Mononuclear cell (primary cell): ENCODE measurements around the gene NEURL1B. TPM values are rescaled to one million over a fixed set of nuclear protein-coding genes. Genes with fewer than 3 reads are reported as not detected.

ENCODE experiments used
- H3K27me3 ChIP-seq: 2 replicates; pipeline ENCODE4 v1.6.0; 2011; ENCODE audit warnings: low read length, control low read depth; ENCODE audit not compliant: insufficient read depth
- H3K4me1 ChIP-seq: 2 replicates; pipeline ENCODE4 v1.5.1; 2011; ENCODE audit warnings: mild to moderate bottlenecking, low read length, control low read depth; ENCODE audit not compliant: insufficient read depth
- H3K4me3 ChIP-seq: 2 replicates; pipeline ENCODE4 v1.5.1; 2011; ENCODE audit warnings: mild to moderate bottlenecking, low read length, moderate library complexity
- H3K9me3 ChIP-seq: 2 replicates; pipeline ENCODE4 v1.5.1; 2011; ENCODE audit warnings: low read depth, mild to moderate bottlenecking, control low read depth, low read length
- total RNA-seq: library from RNA; depleted of rRNA; stranded (reverse); fragments of >200 nt; gene quantifications from one replicate; pipeline ENCODE4 v1.2.3, GENCODE V29; 2012

Gene NEURL1B
- total RNA-seq, 1 donor: 0.10 TPM

GRCh38 chr5:172602783-172603231 lies 38.3 kb upstream of the NEURL1B start:
- no peaks in the 10 kb centered on the region for H3K9me3 ChIP-seq
- peaks cover 4% of the 10 kb centered on the region for H3K27me3 ChIP-seq
- H3K4me1 ChIP-seq: no peaks in the 10 kb centered on the region
- H3K4me3 ChIP-seq: no peak overlapping the region

- Histone ChIP-seq H3K4me3 (no peak overlapping the region), H3K9me3 (no peaks in the 10 kb centered on the region), H3K4me1 (no peaks in the 10 kb centered on the region), H3K27me3 (peaks cover 4% of the 10 kb centered on the region)
Observed at GRCh38 chr5:172603251-172603806, 37.7 kb upstream of the NEURL1B start.

- Histone ChIP-seq H3K4me3 (no peak overlapping the region), H3K9me3 (no peaks in the 10 kb centered on the region), H3K27me3 (peaks cover 4% of the 10 kb centered on the region), H3K4me1 (no peaks in the 10 kb centered on the region)
Observed at GRCh38 chr5:172605466-172605865, 35.6 kb upstream of the NEURL1B start.

GRCh38 chr5:172606156-172606785 lies 34.8 kb upstream of the NEURL1B start:
- no peak overlapping the region for H3K4me3 ChIP-seq
- H3K4me1 ChIP-seq: no peaks in the 10 kb centered on the region
- peaks cover 4% of the 10 kb centered on the region for H3K27me3 ChIP-seq
- no peaks in the 10 kb centered on the region for H3K9me3 ChIP-seq

- Histone ChIP-seq H3K4me3 (no peak overlapping the region), H3K9me3 (no peaks in the 10 kb centered on the region), H3K27me3 (peaks cover 4% of the 10 kb centered on the region), H3K4me1 (no peaks in the 10 kb centered on the region)
Observed at GRCh38 chr5:172607213-172607793, 33.8 kb upstream of the NEURL1B start.

GRCh38 chr5:172608773-172609172 lies 32.3 kb upstream of the NEURL1B start:
- Histone ChIP-seq H3K4me1 (no peaks in the 10 kb centered on the region), H3K27me3 (peaks cover 4% of the 10 kb centered on the region), H3K9me3 (no peaks in the 10 kb centered on the region), H3K4me3 (no peak overlapping the region)

- Histone ChIP-seq H3K27me3 (peaks cover 4% of the 10 kb centered on the region), H3K9me3 (no peaks in the 10 kb centered on the region), H3K4me3 (no peak overlapping the region), H3K4me1 (no peaks in the 10 kb centered on the region)
Observed at GRCh38 chr5:172610643-172611042, 30.4 kb upstream of the NEURL1B start.

- Histone ChIP-seq H3K27me3 (no peaks in the 10 kb centered on the region), H3K4me3 (no peak overlapping the region), H3K9me3 (no peaks in the 10 kb centered on the region), H3K4me1 (no peaks in the 10 kb centered on the region)
Observed at GRCh38 chr5:172611913-172612312, 29.1 kb upstream of the NEURL1B start.

GRCh38 chr5:172612771-172613170 lies 28.3 kb upstream of the NEURL1B start:
- H3K4me1 ChIP-seq: no peaks in the 10 kb centered on the region
- no peaks in the 10 kb centered on the region for H3K9me3 ChIP-seq
- no peaks in the 10 kb centered on the region for H3K27me3 ChIP-seq
- no peak overlapping the region for H3K4me3 ChIP-seq

- Histone ChIP-seq H3K27me3 (no peaks in the 10 kb centered on the region), H3K4me3 (no peak overlapping the region), H3K9me3 (no peaks in the 10 kb centered on the region), H3K4me1 (no peaks in the 10 kb centered on the region)
Observed at GRCh38 chr5:172616136-172616535, 24.9 kb upstream of the NEURL1B start.

GRCh38 chr5:172616730-172617129 lies 24.3 kb upstream of the NEURL1B start:
- H3K27me3 ChIP-seq: no peaks in the 10 kb centered on the region
- no peaks in the 10 kb centered on the region for H3K9me3 ChIP-seq
- H3K4me3 ChIP-seq: no peak overlapping the region
- no peaks in the 10 kb centered on the region for H3K4me1 ChIP-seq

GRCh38 chr5:172617817-172618216 lies 23.2 kb upstream of the NEURL1B start:
- H3K27me3 ChIP-seq: no peaks in the 10 kb centered on the region
- no peaks in the 10 kb centered on the region for H3K9me3 ChIP-seq
- H3K4me3 ChIP-seq: no peak overlapping the region
- H3K4me1 ChIP-seq: no peaks in the 10 kb centered on the region

- Histone ChIP-seq H3K9me3 (no peaks in the 10 kb centered on the region), H3K4me3 (no peak overlapping the region), H3K4me1 (no peaks in the 10 kb centered on the region), H3K27me3 (no peaks in the 10 kb centered on the region)
Observed at GRCh38 chr5:172618574-172619365, 22.3 kb upstream of the NEURL1B start.

GRCh38 chr5:172620506-172620905 lies 20.6 kb upstream of the NEURL1B start:
- Histone ChIP-seq H3K27me3 (no peaks in the 10 kb centered on the region), H3K9me3 (no peaks in the 10 kb centered on the region), H3K4me1 (no peaks in the 10 kb centered on the region), H3K4me3 (no peak overlapping the region)
